HCT116 (cell line): ENCODE data around the gene PRICKLE2. TPM values are rescaled to one million over a fixed set of nuclear protein-coding genes. Genes with fewer than 3 reads are reported as not detected.

Experiments
- ATAC-seq: fragments of 200-7000 bp; cut with Tn5 transposase; 2 replicates; pipeline ENCODE4 v1.9.1; 2020; ENCODE audit warnings: mild to moderate bottlenecking, moderate library complexity
- BruUV-seq: library from RNA; stranded (reverse); fragments of 400-500 nt; replicated peaks from 2 replicates; lab custom pipeline; 2021; lab: Mats Ljungman, UMichigan
- CTCF ChIA-PET: fragments of 300-600 bp; sonication (Branson Sonifier 250); formaldehyde crosslinking; loops from one replicate; lab custom pipeline; 2021; ENCODE audit warnings: antibody characterized with exemption; lab: Charles Lee
- POLR2A ChIA-PET: fragments of 300-600, 350-600 bp; sonication (Branson Sonifier 250); formaldehyde crosslinking; loops from one replicate; lab custom pipeline; 2021; ENCODE audit warnings: antibody characterized with exemption; lab: Charles Lee
- RAD21 ChIA-PET, 2 experiments: fragments of 300-600 bp; sonication (Branson Sonifier 250); formaldehyde crosslinking; loops; one replicate each; lab custom pipeline; 2023; ENCODE audit warnings: low total read pairs in 2 of 2; ENCODE audit not compliant: uncharacterized antibody in 2 of 2, unreplicated experiment in 2 of 2, low non-redundant PET in 1 of 2; lab: Charles Lee
- DNase-seq: peaks from one replicate; pipeline ENCODE4 v3.0.0-alpha.2; 2010; ENCODE audit warnings: low read depth, low spot score
- H2AFZ ChIP-seq: fragments of 200-600 bp; shearing (Covaris generic), sonication (generic); 2 replicates; pipeline ENCODE4 v1.6.1; 2017; ENCODE audit warnings: low read depth, mixed run types, mixed read lengths, antibody characterized with exemption, low read length; ENCODE audit not compliant: poor library complexity, severe bottlenecking
- H3K27ac ChIP-seq: 2 replicates; pipeline ENCODE4 v1.5.1; 2012; ENCODE audit warnings: low read depth, low read length
- H3K27me3 ChIP-seq: fragments of 200-600 bp; sonication (generic); 2 replicates; pipeline ENCODE4 v1.6.1; 2016; ENCODE audit warnings: mixed run types, low read length, mixed read lengths; ENCODE audit not compliant: insufficient read depth
- H3K36me3 ChIP-seq, 2 experiments: fragments of 200-500 bp in 1 of 2; fragments of 200-600 bp in 1 of 2; sonication (Bioruptor generic) in 1 of 2; sonication (generic) in 1 of 2; 2 replicates each; pipeline versions ENCODE4 v1.5.1 to v1.6.1; 2014 to 2016; ENCODE audit warnings: low read length in 2 of 2, inconsistent platforms in 1 of 2, mixed read lengths in 1 of 2, mixed run types in 1 of 2; ENCODE audit not compliant: insufficient read depth in 2 of 2, control insufficient read depth in 1 of 2
- H3K4me1 ChIP-seq, 2 experiments: fragments of 200-600 bp in 1 of 2; sonication (generic) in 1 of 2; 2 replicates each; pipeline versions ENCODE4 v1.5.1 to v1.6.1; 2012 to 2017; ENCODE audit warnings: low read length in 2 of 2, inconsistent platforms in 1 of 2, mild to moderate bottlenecking in 1 of 2, mixed read lengths in 1 of 2, mixed run types in 1 of 2, moderate library complexity in 1 of 2; ENCODE audit not compliant: insufficient read depth in 2 of 2, control insufficient read depth in 1 of 2
- H3K4me2 ChIP-seq: fragments of 200-600 bp; sonication (generic); 2 replicates; pipeline ENCODE4 v1.6.1; 2017; ENCODE audit warnings: mixed run types, low read length, mixed read lengths
- H3K4me3 ChIP-seq, 2 experiments: fragments of 200-600 bp in 1 of 2; sonication (generic) in 1 of 2; replicated peaks in 1 of 2; 2 replicates each; pipeline ENCODE4 v1.5.1; 2011 to 2016; ENCODE audit warnings: low read length in 2 of 2, control low read depth in 1 of 2, low read depth in 1 of 2, mild to moderate bottlenecking in 1 of 2, mixed read lengths in 1 of 2, mixed run types in 1 of 2
- H3K79me2 ChIP-seq: fragments of 200-600 bp; sonication (generic); 2 replicates; pipeline ENCODE4 v1.6.1; 2017; ENCODE audit warnings: mild to moderate bottlenecking, mixed run types, low read length, moderate library complexity, mixed read lengths; ENCODE audit not compliant: insufficient read depth
- H3K9ac ChIP-seq: fragments of 200-600 bp; sonication (generic); 2 replicates; pipeline ENCODE4 v1.6.1; 2016; ENCODE audit warnings: low read length, mixed read lengths
- H3K9me2 ChIP-seq: fragments of 200-600 bp; sonication (generic), shearing (Covaris generic); 2 replicates; pipeline ENCODE4 v1.6.1; 2017; ENCODE audit warnings: mixed run types, mild to moderate bottlenecking, moderate library complexity; ENCODE audit not compliant: insufficient read depth
- H3K9me3 ChIP-seq, 2 experiments: fragments of 200-500 bp in 1 of 2; fragments of 200-600 bp in 1 of 2; sonication (Bioruptor generic) in 1 of 2; sonication (generic) in 1 of 2; 2 replicates each; pipeline ENCODE4 v1.6.1; 2014 to 2017; ENCODE audit warnings: low read length in 2 of 2, mixed read lengths in 2 of 2, inconsistent platforms in 1 of 2, low read depth in 1 of 2, mild to moderate bottlenecking in 1 of 2, mixed run types in 1 of 2, moderate library complexity in 1 of 2; ENCODE audit not compliant: control insufficient read depth in 1 of 2, insufficient read depth in 1 of 2
- H4K20me1 ChIP-seq: fragments of 200-600 bp; sonication (generic), shearing (Covaris generic); 2 replicates; pipeline ENCODE4 v1.6.1; 2017; ENCODE audit warnings: mixed run types, mild to moderate bottlenecking, moderate library complexity; ENCODE audit not compliant: insufficient read depth
- CBX3 ChIP-seq: IDR thresholded peaks from 2 replicates; pipeline ENCODE4 v1.6.1; 2012; ENCODE audit warnings: low read depth
- ELF1 ChIP-seq: IDR thresholded peaks from 2 replicates; pipeline ENCODE4 v1.6.1; 2012; ENCODE audit warnings: low read depth, borderline replicate concordance
- EZH2phosphoT487 ChIP-seq: fragments of 200-600 bp; IDR thresholded peaks from 2 replicates; pipeline ENCODE4 v1.6.1; 2018; ENCODE audit warnings: antibody characterized with exemption, borderline replicate concordance
- JUND ChIP-seq: IDR thresholded peaks from 2 replicates; pipeline ENCODE4 v1.6.1; 2012
- MAX ChIP-seq: IDR thresholded peaks from 2 replicates; pipeline ENCODE4 v1.6.1; 2012
- POLR2A ChIP-seq: IDR thresholded peaks from 2 replicates; pipeline ENCODE4 v1.7.0; 2011; ENCODE audit warnings: borderline replicate concordance; ENCODE audit not compliant: insufficient read depth, insufficient read length; ENCODE audit errors: extremely low read depth
- POLR2AphosphoS5 ChIP-seq: IDR thresholded peaks from 2 replicates; pipeline ENCODE4 v1.6.1; 2011; ENCODE audit warnings: mild to moderate bottlenecking, low read depth, low read length, moderate library complexity
- RAD21 ChIP-seq: IDR thresholded peaks from 2 replicates; pipeline ENCODE4 v1.6.1; 2012; ENCODE audit warnings: low read depth, mild to moderate bottlenecking
- REST ChIP-seq: IDR thresholded peaks from 2 replicates; pipeline ENCODE4 v1.6.1; 2012; ENCODE audit warnings: low read depth
- SP1 ChIP-seq: IDR thresholded peaks from 2 replicates; pipeline ENCODE4 v1.6.1; 2012; ENCODE audit warnings: low read depth
- TCF7L2 ChIP-seq: IDR thresholded peaks from 2 replicates; pipeline ENCODE4 v1.7.0; 2011; ENCODE audit warnings: borderline replicate concordance, inconsistent platforms; ENCODE audit not compliant: insufficient read depth, insufficient read length; ENCODE audit errors: extremely low read depth
- YY1 ChIP-seq: IDR thresholded peaks from 2 replicates; pipeline ENCODE4 v1.6.1; 2011; ENCODE audit warnings: low read length, low read depth, moderate library complexity, mild to moderate bottlenecking; ENCODE audit not compliant: insufficient replicate concordance; ENCODE audit errors: extremely low read depth
- ZFX ChIP-seq: fragments of 450-650 bp; IDR thresholded peaks from 2 replicates; pipeline ENCODE4 v1.6.1; 2017
- ZNF274 ChIP-seq: fragments of 200-500 bp; sonication (Bioruptor generic); IDR thresholded peaks from 2 replicates; pipeline ENCODE4 v1.6.1; 2014; ENCODE audit warnings: mild to moderate bottlenecking, low read depth, low read length, inconsistent platforms
- intact Hi-C: fragments of 100-400 bp; cut with micrococcal nuclease; formaldehyde crosslinking; loops from 2 replicates; pipeline ENCODE4 v1.10.0; 2022
- total RNA-seq: library from RNA; stranded (reverse); gene quantifications from one replicate; pipeline ENCODE4 v1.2.1, GENCODE V29; 2021; ENCODE audit not compliant: unreplicated experiment
- TF ChIP-seq, protein P1 (sequence below), 3 experiments: fragments of 200-600 bp in 1 of 3; sonication (generic) in 1 of 3; IDR thresholded peaks in 2 of 3; conservative IDR thresholded peaks in 1 of 3; 2 replicates each; pipeline ENCODE4 v1.5.1; 2012 to 2017; ENCODE audit warnings: low read depth in 2 of 3, low read length in 2 of 3, antibody characterized with exemption in 1 of 3, borderline replicate concordance in 1 of 3, control low read depth in 1 of 3, mild to moderate bottlenecking in 1 of 3, mixed read lengths in 1 of 3, mixed run types in 1 of 3, moderate library complexity in 1 of 3; ENCODE audit not compliant: insufficient read depth in 1 of 3
- TF ChIP-seq, protein P2 (sequence below): IDR thresholded peaks from 2 replicates; pipeline ENCODE4 v1.6.1; 2011; ENCODE audit warnings: mild to moderate bottlenecking, low read length, moderate library complexity; ENCODE audit not compliant: insufficient replicate concordance; ENCODE audit errors: extremely low read depth
- TF ChIP-seq, protein P3 (sequence below): IDR thresholded peaks from 2 replicates; pipeline ENCODE4 v1.6.1; 2012

Gene PRICKLE2
- total RNA-seq, 1 experiment from 2014 or later = 0.05 TPM

GRCh38 chr3:64104691-64105111 is 120.6 kb downstream of the PRICKLE2 start:
- no peak for TF ChIP-seq CBX3
- TF ChIP-seq, protein P1, sequence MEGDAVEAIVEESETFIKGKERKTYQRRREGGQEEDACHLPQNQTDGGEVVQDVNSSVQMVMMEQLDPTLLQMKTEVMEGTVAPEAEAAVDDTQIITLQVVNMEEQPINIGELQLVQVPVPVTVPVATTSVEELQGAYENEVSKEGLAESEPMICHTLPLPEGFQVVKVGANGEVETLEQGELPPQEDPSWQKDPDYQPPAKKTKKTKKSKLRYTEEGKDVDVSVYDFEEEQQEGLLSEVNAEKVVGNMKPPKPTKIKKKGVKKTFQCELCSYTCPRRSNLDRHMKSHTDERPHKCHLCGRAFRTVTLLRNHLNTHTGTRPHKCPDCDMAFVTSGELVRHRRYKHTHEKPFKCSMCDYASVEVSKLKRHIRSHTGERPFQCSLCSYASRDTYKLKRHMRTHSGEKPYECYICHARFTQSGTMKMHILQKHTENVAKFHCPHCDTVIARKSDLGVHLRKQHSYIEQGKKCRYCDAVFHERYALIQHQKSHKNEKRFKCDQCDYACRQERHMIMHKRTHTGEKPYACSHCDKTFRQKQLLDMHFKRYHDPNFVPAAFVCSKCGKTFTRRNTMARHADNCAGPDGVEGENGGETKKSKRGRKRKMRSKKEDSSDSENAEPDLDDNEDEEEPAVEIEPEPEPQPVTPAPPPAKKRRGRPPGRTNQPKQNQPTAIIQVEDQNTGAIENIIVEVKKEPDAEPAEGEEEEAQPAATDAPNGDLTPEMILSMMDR (IDR thresholded peaks at IDR 0.05 in 2 of 3, conservative IDR thresholded peaks at IDR 0.05 in 1 of 3; ENCODE audit: borderline replicate concordance in 1 of 3, insufficient read depth in 1 of 3, low read depth in 2 of 3, low read length in 2 of 3) = no peak
- TF ChIP-seq ZNF274 = no peak
- TF ChIP-seq ELF1 = no peak
- TF ChIP-seq MAX = no peak
- no peak for TF ChIP-seq RAD21
- no peak for TF ChIP-seq ZFX
- TF ChIP-seq SP1 = no peak
- TF ChIP-seq JUND = no peak
- TF ChIP-seq YY1 = no peak
- no peak for TF ChIP-seq TCF7L2
- no peak for TF ChIP-seq POLR2A
- TF ChIP-seq REST = no peak
- TF ChIP-seq, protein P2, sequence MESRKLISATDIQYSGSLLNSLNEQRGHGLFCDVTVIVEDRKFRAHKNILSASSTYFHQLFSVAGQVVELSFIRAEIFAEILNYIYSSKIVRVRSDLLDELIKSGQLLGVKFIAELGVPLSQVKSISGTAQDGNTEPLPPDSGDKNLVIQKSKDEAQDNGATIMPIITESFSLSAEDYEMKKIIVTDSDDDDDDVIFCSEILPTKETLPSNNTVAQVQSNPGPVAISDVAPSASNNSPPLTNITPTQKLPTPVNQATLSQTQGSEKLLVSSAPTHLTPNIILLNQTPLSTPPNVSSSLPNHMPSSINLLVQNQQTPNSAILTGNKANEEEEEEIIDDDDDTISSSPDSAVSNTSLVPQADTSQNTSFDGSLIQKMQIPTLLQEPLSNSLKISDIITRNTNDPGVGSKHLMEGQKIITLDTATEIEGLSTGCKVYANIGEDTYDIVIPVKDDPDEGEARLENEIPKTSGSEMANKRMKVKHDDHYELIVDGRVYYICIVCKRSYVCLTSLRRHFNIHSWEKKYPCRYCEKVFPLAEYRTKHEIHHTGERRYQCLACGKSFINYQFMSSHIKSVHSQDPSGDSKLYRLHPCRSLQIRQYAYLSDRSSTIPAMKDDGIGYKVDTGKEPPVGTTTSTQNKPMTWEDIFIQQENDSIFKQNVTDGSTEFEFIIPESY = no peak
- TF ChIP-seq EZH2phosphoT487 = no peak
- TF ChIP-seq POLR2AphosphoS5 = no peak
- TF ChIP-seq, protein P3, sequence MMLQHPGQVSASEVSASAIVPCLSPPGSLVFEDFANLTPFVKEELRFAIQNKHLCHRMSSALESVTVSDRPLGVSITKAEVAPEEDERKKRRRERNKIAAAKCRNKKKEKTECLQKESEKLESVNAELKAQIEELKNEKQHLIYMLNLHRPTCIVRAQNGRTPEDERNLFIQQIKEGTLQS = no peak
- BruUV-seq = no TSS peak
- Histone ChIP-seq H2AFZ (no peak overlapping the region), H3K9me2 (no peaks in the 10 kb centered on the region), H3K4me3 (no peak overlapping the region), H4K20me1 (no peaks in the 10 kb centered on the region), H3K79me2 (no peaks in the 10 kb centered on the region), H3K27me3 (peaks cover 12% of the 10 kb centered on the region), H3K9ac (no peak overlapping the region), H3K4me2 (no peak overlapping the region), H3K27ac (no peak overlapping the region), H3K4me1 (no peaks in the 10 kb centered on the region), H3K36me3 (no peaks in the 10 kb centered on the region), H3K9me3 (no peaks in the 10 kb centered on the region)
- DNase-seq (no peak), ATAC-seq (no peak)
- RAD21 ChIA-PET = no interaction called here
- intact Hi-C loops = no loop called here
- CTCF ChIA-PET = no interaction called here
- POLR2A ChIA-PET = no interaction called here
